Cardiac fibroblast (primary cell): ENCODE measurements around the gene USP6NL.

Experiments used
- DNase-seq, 2 donors: peaks; one replicate each; pipeline versions ENCODE4 v3.0.0 to v3.0.0-alpha.2; 2010; ENCODE audit warnings: low read depth in 2 of 2
- H3K4me3 ChIP-seq, 2 donors: replicated peaks in 1 of 2; 1 replicate in 1 of 2; 2 replicates in 1 of 2; pipeline ENCODE4 v1.5.1; 2011; ENCODE audit warnings: low read depth in 2 of 2, low read length in 2 of 2, mild to moderate bottlenecking in 2 of 2, moderate library complexity in 1 of 2
- TF ChIP-seq, protein P1 (sequence below): IDR thresholded peaks from one replicate; pipeline ENCODE4 v1.5.1; 2011; ENCODE audit warnings: low read depth, mild to moderate bottlenecking, low read length, inconsistent platforms

Gene USP6NL

DNA sequence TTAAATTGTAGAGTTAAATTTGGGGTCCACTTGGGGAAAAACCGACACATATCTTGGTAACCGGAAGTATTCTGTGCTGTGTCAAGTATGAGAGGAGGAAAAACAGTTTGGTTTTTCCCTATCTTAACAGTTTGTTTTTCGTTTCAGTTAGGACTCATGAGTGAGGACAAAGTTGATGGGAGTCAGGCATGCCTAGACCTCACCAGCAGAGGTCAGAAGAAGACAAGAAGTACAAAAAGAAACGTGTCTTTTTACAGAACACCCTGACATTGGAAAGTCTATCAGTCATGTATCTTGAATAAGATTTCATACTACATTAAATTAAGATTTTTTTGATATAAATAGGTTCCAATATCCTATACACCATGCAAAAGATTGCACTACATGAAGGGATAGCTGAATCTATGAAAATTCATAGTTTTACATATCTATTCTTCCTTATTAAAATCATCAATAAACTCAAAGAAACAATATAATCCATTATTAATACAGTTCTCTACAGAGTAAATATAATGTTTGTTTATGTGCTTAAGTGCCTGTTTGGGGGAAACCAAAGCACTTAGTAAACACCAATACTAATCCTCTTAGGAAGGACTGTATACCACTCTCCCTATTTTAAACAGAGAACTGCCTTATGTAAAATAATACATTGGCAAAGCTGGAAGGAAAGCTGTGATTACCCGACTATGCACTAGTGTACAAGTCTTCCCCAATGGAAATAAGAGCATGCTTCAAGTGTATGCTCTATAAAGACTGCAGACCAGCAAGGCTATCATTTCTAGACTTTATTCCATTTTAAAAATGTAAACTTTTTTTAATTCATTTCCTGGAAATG, 95.6 kb downstream of the USP6NL start:
- DNase-seq: peak; percentile 81

DNA sequence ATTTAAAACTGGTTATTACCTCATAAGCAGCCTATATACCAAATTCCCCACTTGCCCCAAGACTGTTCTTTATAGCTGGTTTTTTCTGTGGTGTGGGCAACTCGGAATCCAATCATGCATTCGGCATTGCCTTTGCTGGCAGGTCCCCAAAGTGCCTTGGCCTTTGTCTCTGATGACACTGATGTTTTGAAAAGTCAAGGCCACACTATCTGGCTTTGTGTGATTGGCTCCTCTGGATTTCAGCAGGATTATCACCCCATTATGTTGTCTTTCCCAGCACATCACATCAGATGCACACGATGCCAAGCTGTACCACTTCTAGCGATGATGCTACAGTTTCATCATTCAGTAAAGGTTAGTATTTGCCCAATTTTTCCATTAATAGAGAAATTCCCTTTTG, 97.7 kb downstream of the USP6NL start:
- H3K4me3 ChIP-seq: no peak overlapping the region
- TF ChIP-seq, protein P1, sequence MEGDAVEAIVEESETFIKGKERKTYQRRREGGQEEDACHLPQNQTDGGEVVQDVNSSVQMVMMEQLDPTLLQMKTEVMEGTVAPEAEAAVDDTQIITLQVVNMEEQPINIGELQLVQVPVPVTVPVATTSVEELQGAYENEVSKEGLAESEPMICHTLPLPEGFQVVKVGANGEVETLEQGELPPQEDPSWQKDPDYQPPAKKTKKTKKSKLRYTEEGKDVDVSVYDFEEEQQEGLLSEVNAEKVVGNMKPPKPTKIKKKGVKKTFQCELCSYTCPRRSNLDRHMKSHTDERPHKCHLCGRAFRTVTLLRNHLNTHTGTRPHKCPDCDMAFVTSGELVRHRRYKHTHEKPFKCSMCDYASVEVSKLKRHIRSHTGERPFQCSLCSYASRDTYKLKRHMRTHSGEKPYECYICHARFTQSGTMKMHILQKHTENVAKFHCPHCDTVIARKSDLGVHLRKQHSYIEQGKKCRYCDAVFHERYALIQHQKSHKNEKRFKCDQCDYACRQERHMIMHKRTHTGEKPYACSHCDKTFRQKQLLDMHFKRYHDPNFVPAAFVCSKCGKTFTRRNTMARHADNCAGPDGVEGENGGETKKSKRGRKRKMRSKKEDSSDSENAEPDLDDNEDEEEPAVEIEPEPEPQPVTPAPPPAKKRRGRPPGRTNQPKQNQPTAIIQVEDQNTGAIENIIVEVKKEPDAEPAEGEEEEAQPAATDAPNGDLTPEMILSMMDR: no peak
- DNase-seq: no peak

More for the DNA sequence above, 95.6 kb downstream of the USP6NL start:
- TF ChIP-seq, protein P1: peak; percentile 89
- H3K4me3 ChIP-seq: no peak overlapping the region

DNA sequence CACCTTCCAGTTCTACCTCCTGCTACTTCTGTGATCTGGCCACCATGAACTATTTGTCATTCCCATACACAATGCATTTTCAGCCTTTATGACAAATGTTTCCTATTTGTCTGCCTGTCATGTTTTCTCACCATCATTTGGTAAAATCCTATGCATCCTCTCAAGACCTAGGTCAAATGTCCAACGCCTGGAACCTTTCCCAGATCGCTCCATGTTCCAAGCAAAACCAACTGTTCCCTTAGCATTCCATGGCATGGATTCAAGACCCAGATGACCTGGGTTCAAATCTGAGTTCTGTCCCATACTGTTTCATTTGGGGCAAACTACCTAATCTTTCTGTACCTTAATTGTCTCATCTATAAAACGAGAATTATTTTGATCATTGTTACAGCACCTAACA, 98.9 kb downstream of the USP6NL start:
- TF ChIP-seq, protein P1: no peak
- H3K4me3 ChIP-seq: no peak overlapping the region
- DNase-seq: no peak

DNA sequence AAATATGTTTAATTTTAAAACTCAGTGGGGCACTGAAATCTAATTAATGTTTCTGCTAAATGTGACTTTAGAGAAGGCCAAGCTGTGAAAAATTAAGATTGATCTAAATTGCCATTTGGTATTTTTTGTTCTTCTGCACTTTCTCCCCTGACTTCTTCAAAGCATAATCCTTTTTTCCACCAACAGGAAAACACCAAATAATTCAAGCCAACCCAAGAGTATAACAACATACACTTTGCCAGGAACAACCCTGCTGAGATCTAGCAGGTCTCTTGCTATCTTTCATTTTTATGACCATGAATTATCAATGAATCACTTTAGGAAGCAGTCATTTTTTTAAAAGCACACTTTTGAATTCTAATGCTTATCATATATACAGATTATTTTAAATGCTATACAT, 100.1 kb downstream of the USP6NL start:
- TF ChIP-seq, protein P1: no peak
- DNase-seq: no peak
- H3K4me3 ChIP-seq: no peak overlapping the region

DNA sequence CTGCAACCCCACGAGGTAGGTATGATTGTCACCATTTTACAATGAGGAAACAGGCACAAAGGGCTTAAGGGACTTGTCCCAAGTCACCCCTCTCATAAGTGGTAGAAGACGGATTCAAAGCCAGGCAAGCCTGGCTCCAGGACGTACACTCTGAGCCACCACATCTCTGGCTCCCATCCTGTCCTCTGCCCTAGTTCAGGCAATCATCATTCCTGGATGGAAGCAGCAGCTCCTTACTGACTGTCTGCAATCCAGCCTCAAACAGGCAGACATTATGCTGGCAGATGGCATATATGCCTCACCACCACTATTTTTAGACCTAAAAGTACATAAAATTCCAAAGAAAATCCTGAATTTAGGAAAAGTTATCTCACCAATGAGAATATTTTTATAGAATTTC, 100.7 kb downstream of the USP6NL start:
- no peak for DNase-seq
- H3K4me3 ChIP-seq: no peak overlapping the region
- TF ChIP-seq, protein P1: no peak

DNA sequence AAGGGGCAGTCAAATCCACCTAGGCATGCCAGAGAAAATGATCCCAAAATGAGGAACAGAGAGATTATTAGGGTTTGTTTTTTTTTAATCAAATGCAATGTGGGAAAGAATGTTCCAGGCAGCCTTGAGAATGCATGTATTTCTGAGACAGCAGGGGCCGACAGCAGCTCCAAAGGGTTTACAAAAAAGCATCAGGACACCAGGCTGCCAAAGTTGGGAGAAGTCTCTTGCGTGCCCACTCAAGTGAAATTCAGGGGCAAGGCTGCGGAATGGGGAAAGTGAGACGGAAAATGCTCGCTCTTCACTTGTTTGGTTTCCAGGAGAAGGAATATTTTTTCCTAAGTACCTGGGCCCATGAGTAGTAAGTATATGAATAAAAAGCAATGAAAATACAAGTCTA, 101.2 kb downstream of the USP6NL start:
- TF ChIP-seq, protein P1: no peak
- H3K4me3 ChIP-seq: no peak overlapping the region
- DNase-seq: no peak
